HG03135 (cell line): ENCODE measurements around the gene NUFIP1.
"Not testable (repeated sequence)": the region's sequence is repeated elsewhere in the genome, so short reads cannot be mapped to it uniquely, and the experiment has no call there.

ENCODE experiments used
- ATAC-seq: cut with Tn5 transposase; IDR thresholded peaks from one replicate; pipeline ENCODE4 v1.9.1; 2021; ENCODE audit warnings: mild to moderate bottlenecking, moderate library complexity; ENCODE audit not compliant: unreplicated experiment

Gene NUFIP1

DNA sequence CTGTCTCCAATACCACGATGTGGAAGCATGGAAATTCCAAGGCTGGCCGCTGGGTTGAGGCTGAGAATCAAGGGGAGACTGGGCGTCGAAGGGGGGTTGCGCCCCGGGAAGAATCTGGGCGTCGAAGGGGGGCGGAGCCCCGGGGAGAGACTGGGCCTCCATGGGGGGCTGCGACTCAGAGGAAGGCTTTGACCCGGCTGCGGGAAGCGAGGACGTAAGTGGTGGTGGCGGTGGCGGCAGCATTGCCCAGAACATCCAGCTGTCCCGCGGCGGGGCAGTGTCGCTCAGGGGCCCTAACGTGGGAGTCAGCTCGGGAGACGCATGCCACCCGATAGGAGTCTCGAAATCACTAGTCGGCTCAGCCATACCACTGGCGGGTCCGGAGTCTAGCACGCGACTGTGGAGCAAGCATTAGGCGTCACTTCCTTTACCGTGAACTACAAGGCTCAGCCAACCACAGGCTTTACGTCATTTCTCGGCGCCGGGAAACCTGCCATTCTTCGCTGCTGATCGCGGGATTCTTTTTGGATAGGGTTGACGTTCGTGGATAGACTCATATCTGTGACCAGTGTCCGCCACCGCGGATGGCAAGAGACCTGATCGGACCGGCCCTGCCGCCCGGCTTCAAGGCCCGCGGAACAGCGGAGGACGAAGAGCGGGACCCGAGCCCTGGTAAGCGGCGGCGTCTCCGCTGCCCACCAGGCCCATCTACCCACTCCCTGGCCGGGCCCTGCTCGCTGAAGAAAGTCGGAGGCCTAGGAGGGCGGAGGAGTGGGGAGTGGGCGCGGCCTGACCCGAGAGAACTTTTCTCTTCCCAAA lies at the start of gene NUFIP1, which contains the start of gene GPALPP1:
Gene NUFIP1 (minus strand): TSS at position 401 of the 819 bp plus-strand sequence. CDS start 35 bp downstream, at position 366.
Gene GPALPP1 (plus strand): TSS at position 468 of the 819 bp plus-strand sequence. CDS start 117 bp downstream, at position 585.
- ATAC-seq = peak; percentile 91

GRCh38 chr13:45036206-45036605 lies 46.9 kb upstream of the NUFIP1 start:
- no peak for ATAC-seq

GRCh38 chr13:45034342-45034741 lies 45.1 kb upstream of the NUFIP1 start:
- ATAC-seq = no peak

GRCh38 chr13:45024847-45025246 lies 35.6 kb upstream of the NUFIP1 start:
- no peak for ATAC-seq

DNA sequence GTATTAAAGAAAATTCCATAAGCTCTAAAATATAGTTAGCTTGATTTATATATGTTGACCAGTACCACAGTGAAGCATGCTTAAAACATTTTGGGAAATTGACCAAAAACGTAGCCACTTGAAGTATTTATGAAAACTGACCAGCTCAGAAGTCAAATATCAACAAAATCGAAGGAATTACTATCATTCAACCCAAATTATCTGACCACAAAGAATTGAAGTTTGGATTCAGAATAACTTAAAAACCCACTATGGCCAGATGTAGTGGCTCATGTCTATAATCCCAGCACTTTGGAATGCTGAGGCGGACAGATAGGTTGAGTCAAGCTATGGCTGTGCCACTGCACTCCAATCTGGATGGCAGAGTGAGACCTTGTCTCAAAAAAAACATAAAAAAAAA lies 32.0 kb upstream of the NUFIP1 start:
- no peak for ATAC-seq

- not testable (repeated sequence) for ATAC-seq
These were observed 30.7 kb upstream of the NUFIP1 start for GRCh38 chr13:45019981-45020380.

GRCh38 chr13:45016792-45017425 lies 27.6 kb upstream of the NUFIP1 start:
- ATAC-seq = no peak

GRCh38 chr13:45015300-45015699 lies 26.0 kb upstream of the NUFIP1 start:
- no peak for ATAC-seq

GRCh38 chr13:45011198-45011597 lies 21.9 kb upstream of the NUFIP1 start:
- ATAC-seq = no peak

GRCh38 chr13:45007823-45008222 lies 18.6 kb upstream of the NUFIP1 start:
- no peak for ATAC-seq

DNA sequence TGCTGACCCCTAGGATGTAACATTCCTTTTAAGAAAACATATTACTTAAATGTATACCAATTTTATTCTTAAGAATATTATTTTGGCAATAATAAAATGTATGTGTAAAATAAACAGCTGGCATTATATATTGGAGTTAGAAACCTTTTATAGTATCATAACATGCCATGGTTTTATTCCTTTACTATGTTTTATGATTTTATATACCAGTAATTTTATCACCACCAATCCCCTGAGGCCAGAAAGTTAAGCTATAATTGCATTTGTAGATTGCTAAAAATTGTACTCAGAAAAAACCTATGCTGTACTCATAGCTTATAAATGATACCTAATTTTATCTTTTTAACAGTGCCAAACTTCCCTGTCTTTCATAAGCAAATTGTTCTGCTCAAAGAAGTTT lies 18.0 kb upstream of the NUFIP1 start:
- no peak for ATAC-seq

DNA sequence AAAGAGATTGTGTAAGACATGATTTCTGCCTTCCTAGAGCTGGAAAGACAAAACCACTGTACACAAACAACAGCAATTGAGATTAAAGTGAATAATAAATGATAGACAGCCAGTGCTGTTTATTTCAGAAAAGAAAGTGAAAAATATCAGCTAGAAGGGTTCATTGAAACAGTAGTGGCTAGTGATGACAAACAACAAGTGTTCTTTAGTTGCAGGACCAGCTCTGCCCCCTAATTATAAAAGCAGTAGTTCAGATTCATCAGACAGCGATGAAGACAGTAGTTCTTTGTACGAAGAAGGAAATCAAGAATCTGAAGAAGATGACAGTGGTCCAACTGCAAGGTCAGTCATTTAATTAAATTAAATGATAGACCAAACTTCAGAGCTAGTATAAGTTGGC lies 14.8 kb upstream of the NUFIP1 start:
- no peak for ATAC-seq

GRCh38 chr13:45003417-45003816 lies 14.1 kb upstream of the NUFIP1 start:
- ATAC-seq = no peak

DNA sequence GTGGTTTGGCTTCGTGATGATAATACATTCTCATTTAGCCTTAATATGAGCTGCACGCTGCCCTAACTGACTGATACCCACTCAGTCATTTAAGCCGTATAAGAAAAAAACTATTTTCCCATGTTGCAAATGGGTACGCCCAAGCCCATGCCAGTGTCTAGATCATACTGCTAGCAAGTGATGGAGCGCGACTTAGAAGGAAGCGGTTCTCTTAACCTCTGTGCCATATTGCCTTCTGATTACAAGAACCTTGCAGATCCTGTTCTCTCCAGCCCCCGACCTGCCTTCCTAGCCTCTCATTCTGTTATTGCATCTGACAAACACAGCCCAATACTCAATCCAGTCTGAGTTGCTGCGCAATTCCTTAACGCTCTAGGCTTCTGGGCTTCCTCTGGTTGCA lies 670 bp upstream of the NUFIP1 start:
- ATAC-seq = peak; percentile 19

GRCh38 chr13:44978328-44978727 lies 10.9 kb downstream of the NUFIP1 start:
- ATAC-seq = no peak

- no peak for ATAC-seq
These were observed 12.2 kb downstream of the NUFIP1 start for GRCh38 chr13:44976949-44977583.

DNA sequence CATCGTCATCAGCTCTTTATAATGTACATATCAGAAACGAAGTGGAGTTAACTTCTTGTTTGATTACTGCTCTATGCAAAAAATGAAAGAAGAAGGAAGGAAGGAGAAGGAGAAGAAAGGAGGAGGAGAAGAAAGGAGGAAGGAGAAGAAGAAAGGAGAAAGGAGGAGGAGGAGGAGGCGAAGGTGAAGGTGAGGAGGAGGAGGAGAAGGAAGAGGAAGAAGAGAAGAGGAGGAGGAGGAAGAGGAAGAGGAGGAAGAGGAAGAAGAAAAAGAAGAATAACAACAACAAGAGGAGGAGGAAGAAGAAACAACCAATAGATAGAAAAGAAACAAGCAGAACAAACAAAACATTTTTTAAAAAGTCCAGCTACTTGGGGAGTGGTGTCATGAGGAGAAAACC lies 13.1 kb downstream of the NUFIP1 start:
- ATAC-seq = no peak

- peak; percentile 49 for ATAC-seq
These were observed 15.0 kb downstream of the NUFIP1 start for GRCh38 chr13:44974056-44974793.

DNA sequence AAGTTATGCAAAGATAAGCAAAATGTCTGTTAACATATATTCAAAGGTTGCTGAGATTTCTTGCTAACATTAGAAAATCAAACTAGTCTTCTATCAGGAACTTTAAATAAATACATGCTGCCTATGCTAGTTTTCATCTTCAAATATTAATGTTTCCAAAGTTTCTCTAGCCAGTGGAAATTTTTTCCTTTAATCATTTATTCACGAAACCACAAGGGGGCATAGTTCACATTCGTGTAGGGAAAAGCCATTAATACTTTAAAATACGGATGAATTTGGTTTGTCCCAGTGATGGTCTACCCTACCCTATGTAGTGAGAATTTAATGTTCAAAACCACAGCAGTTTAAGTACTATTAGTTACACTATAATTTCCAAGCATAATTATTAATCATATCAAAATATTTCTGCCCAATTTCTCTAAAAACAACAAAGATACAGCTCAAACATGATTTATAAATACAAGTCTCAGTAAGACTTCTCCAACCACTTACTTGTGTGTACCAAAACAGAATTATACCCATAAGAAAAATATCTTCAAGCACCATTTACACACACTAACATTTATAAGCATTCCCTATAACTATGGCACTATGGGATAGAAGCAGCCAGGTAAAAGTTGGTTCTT lies 16.2 kb downstream of the NUFIP1 start:
- ATAC-seq = no peak
